ENCODE measurements around the gene OR5V1.

DNA sequence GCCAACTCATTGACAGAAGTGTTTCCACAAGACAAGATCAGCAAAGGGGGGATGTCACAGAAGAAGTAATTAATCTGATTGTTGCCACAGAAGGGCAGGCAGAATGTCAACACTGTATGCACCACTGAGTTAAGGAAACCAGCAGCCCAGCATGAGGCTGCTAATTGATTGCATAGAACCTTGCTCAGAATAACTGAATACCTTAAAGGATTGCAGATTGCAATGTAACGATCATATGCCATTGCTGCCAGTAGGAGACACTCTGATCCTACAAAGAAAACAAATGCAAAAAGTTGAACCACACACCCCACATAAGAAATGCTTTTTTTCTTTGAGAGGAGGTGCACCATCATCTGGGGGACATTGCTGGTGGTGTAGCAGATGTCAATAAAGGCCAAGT, 13.1 kb downstream of the OR5V1 start:
- TF ChIP-seq, protein P1, sequence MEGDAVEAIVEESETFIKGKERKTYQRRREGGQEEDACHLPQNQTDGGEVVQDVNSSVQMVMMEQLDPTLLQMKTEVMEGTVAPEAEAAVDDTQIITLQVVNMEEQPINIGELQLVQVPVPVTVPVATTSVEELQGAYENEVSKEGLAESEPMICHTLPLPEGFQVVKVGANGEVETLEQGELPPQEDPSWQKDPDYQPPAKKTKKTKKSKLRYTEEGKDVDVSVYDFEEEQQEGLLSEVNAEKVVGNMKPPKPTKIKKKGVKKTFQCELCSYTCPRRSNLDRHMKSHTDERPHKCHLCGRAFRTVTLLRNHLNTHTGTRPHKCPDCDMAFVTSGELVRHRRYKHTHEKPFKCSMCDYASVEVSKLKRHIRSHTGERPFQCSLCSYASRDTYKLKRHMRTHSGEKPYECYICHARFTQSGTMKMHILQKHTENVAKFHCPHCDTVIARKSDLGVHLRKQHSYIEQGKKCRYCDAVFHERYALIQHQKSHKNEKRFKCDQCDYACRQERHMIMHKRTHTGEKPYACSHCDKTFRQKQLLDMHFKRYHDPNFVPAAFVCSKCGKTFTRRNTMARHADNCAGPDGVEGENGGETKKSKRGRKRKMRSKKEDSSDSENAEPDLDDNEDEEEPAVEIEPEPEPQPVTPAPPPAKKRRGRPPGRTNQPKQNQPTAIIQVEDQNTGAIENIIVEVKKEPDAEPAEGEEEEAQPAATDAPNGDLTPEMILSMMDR (IDR thresholded peaks at IDR 0.05): no peak
- TF ChIP-seq POLR2A (IDR thresholded peaks at IDR 0.05; ENCODE audit: low read depth) (no peak), POLR2AphosphoS5 (IDR thresholded peaks at IDR 0.05) (no peak), EP300 (IDR thresholded peaks at IDR 0.05) (no peak)

Measured in esophagus muscularis mucosa (tissue), 4 donors.